OCI-LY3 (cell line): Measurements from ENCODE around the gene SPINT4.

Experiments
- H2AFZ ChIP-seq: fragments of 200-600, 300-600 bp; shearing (Covaris generic); 2 replicates; pipeline ENCODE4 v1.6.0; 2014; ENCODE audit warnings: antibody characterized with exemption, low read depth, low read length
- H3K27ac ChIP-seq: fragments of 200-600, 300-600 bp; sonication (generic); 2 replicates; pipeline ENCODE4 v1.5.1; 2014; ENCODE audit warnings: mild to moderate bottlenecking, low read length, moderate library complexity, mixed read lengths
- H3K27me3 ChIP-seq: fragments of 200-600, 300-600 bp; sonication (generic); 2 replicates; pipeline ENCODE4 v1.6.1; 2014; ENCODE audit warnings: low read depth, low read length, mixed read lengths
- H3K36me3 ChIP-seq: fragments of 200-600, 300-600 bp; sonication (generic); replicated peaks from 2 replicates; pipeline ENCODE3; 2014; ENCODE audit warnings: low read depth, low read length, mixed read lengths
- H3K4me1 ChIP-seq: fragments of 300-600, 200-600 bp; sonication (generic); 2 replicates; pipeline ENCODE4 v1.6.1; 2014; ENCODE audit warnings: low read length, mixed read lengths
- H3K4me2 ChIP-seq: fragments of 200-600, 300-600 bp; sonication (generic); 2 replicates; pipeline ENCODE4 v1.6.1; 2014; ENCODE audit warnings: low read length, mixed read lengths
- H3K4me3 ChIP-seq: fragments of 300-600, 200-600 bp; sonication (generic); 2 replicates; pipeline ENCODE4 v1.5.1; 2014; ENCODE audit warnings: antibody characterized with exemption, mild to moderate bottlenecking, low read length, moderate library complexity
- H3K79me2 ChIP-seq: fragments of 300-600, 200-600 bp; shearing (Covaris generic); 2 replicates; pipeline ENCODE4 v1.6.1; 2014; ENCODE audit warnings: mild to moderate bottlenecking, low read length, mixed read lengths
- H3K9ac ChIP-seq: fragments of 300-600, 200-600 bp; shearing (Covaris generic); 2 replicates; pipeline ENCODE4 v1.6.0; 2014; ENCODE audit warnings: mild to moderate bottlenecking, low read length, moderate library complexity
- H3K9me3 ChIP-seq: fragments of 200-600, 300-600 bp; shearing (Covaris generic); 2 replicates; pipeline ENCODE4 v1.6.1; 2014; ENCODE audit warnings: low read length, mixed read lengths; ENCODE audit not compliant: insufficient read depth
- H4K20me1 ChIP-seq: fragments of 200-600, 300-600 bp; sonication (generic); 2 replicates; pipeline ENCODE4 v1.6.1; 2016; ENCODE audit warnings: low read length, mixed read lengths; ENCODE audit not compliant: insufficient read depth
- CTCF ChIP-seq: fragments of 200-600, 300-600 bp; sonication (generic); IDR thresholded peaks from 2 replicates; pipeline ENCODE4 v1.5.1; 2014; ENCODE audit warnings: antibody characterized with exemption, low read length, low read depth
- EZH2phosphoT487 ChIP-seq: fragments of 200-600 bp; shearing (Covaris generic); IDR thresholded peaks from 2 replicates; pipeline ENCODE4 v1.6.1; 2018; ENCODE audit warnings: antibody characterized with exemption, mixed run types, low read depth

The SPINT4 gene

GRCh38 chr20:45774945-45775344, 52.8 kb downstream of the SPINT4 start:
- no peaks in the 10 kb centered on the region for H3K36me3 ChIP-seq
- H2AFZ ChIP-seq = no peak overlapping the region
- no peak for TF ChIP-seq CTCF
- TF ChIP-seq EZH2phosphoT487 = no peak
- no peak overlapping the region for H3K27ac ChIP-seq
- no peak overlapping the region for H3K4me2 ChIP-seq
- peaks cover 8% of the 10 kb centered on the region; the same call in 1 of the 2 replicates for H3K4me1 ChIP-seq
- no peaks in the 10 kb centered on the region for H4K20me1 ChIP-seq
- H3K27me3 ChIP-seq = peaks cover 40% of the 10 kb centered on the region
- H3K9me3 ChIP-seq = no peaks in the 10 kb centered on the region
- no peaks in the 10 kb centered on the region for H3K79me2 ChIP-seq
- H3K9ac ChIP-seq = no peak overlapping the region
- H3K4me3 ChIP-seq = no peak overlapping the region

GRCh38 chr20:45775411-45775810, 53.3 kb downstream of the SPINT4 start:
- Histone ChIP-seq H3K27ac (no peak overlapping the region), H3K79me2 (no peaks in the 10 kb centered on the region), H3K4me1 (peaks cover 8% of the 10 kb centered on the region; the same call in 1 of the 2 replicates), H3K9ac (no peak overlapping the region), H3K36me3 (no peaks in the 10 kb centered on the region), H3K4me3 (no peak overlapping the region), H4K20me1 (no peaks in the 10 kb centered on the region), H3K9me3 (no peaks in the 10 kb centered on the region), H3K4me2 (no peak overlapping the region), H3K27me3 (peaks cover 40% of the 10 kb centered on the region), H2AFZ (no peak overlapping the region)
- TF ChIP-seq EZH2phosphoT487 (no peak), CTCF (no peak)
